ENCODE data around the gene KIF12.

GRCh38 chr9:114051281-114051680, 47.8 kb downstream of the KIF12 start:
- TF ChIP-seq CTCF (IDR thresholded peaks at IDR 0.05) (no peak), POLR2A (IDR thresholded peaks at IDR 0.05) (no peak)

All from lower leg skin (tissue), 3 donors.